ENCODE data around the gene TEKTIP1. TPM values are rescaled to one million over a fixed set of nuclear protein-coding genes. Genes with fewer than 3 reads are reported as not detected.

Gene TEKTIP1
- total RNA-seq, 1 experiment from 2014 or later: 1.3 TPM

- no peak for DNase-seq
- H2BK5ac ChIP-seq (ENCODE audit: insufficient read length, low read length): no peak overlapping the region
- no peak overlapping the region for H4K8ac ChIP-seq (replicated peaks; ENCODE audit: insufficient read length, low read depth, low read length)
- H3K4me1 Mint-ChIP-seq: no peaks in the 10 kb centered on the region
- no peak overlapping the region for H3K14ac ChIP-seq (ENCODE audit: insufficient read depth, low read length)
- H2AFZ ChIP-seq (ENCODE audit: low read length): no peak overlapping the region
- peaks cover 13 to 17% of the 10 kb centered on the region in 2 experiments for H3K9me3 Mint-ChIP-seq
- H3K27ac Mint-ChIP-seq: no peak overlapping the region
- no peaks in the 10 kb centered on the region; the same call in 1 of the 2 replicates for H3K4me1 ChIP-seq (ENCODE audit: insufficient read depth, low read length)
- H3K4ac ChIP-seq (ENCODE audit: low read depth, low read length): no peak overlapping the region
- no peak overlapping the region for H3K56ac ChIP-seq (ENCODE audit: insufficient read length, low read depth, low read length)
- peaks cover 4% of the 10 kb centered on the region; the same call in 1 of the 2 replicates for H3K27me3 ChIP-seq (ENCODE audit: insufficient read depth, low read length)
- H3K79me2 ChIP-seq (ENCODE audit: insufficient read depth, low read length): no peaks in the 10 kb centered on the region
- H2BK15ac ChIP-seq (ENCODE audit: low read depth, low read length): no peak overlapping the region; the same call in 1 of the 2 replicates
- H4K5ac ChIP-seq (ENCODE audit: insufficient read length, low read depth, low read length): no peak overlapping the region
- H4K91ac ChIP-seq (ENCODE audit: insufficient read length, low read depth, low read length): no peak overlapping the region
- WGBS (ENCODE audit: extremely low coverage, insufficient read length, low lambda C conversion rate): no CpG with 5 or more reads among the region's 22 CpGs
- TF ChIP-seq CTCF (conservative IDR thresholded peaks at IDR 0.05): no peak
- H3K79me1 ChIP-seq (ENCODE audit: insufficient read depth, low read depth, low read length, poor library complexity, severe bottlenecking): no peaks in the 10 kb centered on the region
- no peak overlapping the region for H2BK120ac ChIP-seq (ENCODE audit: low read depth, low read length, poor library complexity, severe bottlenecking)
- H3T11ph ChIP-seq (ENCODE audit: low read length): no peak overlapping the region
- no peaks in the 10 kb centered on the region for H3K9me3 ChIP-seq (ENCODE audit: control insufficient read depth, low read depth, low read length)
- no peak overlapping the region for H3K9ac ChIP-seq (ENCODE audit: extremely low read depth, insufficient read length, low read length)
- no peaks in the 10 kb centered on the region; a peak in 1 of 7 replicates for H3K36me3 Mint-ChIP-seq (ENCODE audit: insufficient read depth in 1 of 3, low read depth in 3 of 3)
- no peak overlapping the region for H2BK20ac ChIP-seq (ENCODE audit: low read depth, low read length, poor library complexity, severe bottlenecking)
- peaks cover 75% of the 10 kb centered on the region for H3K27me3 Mint-ChIP-seq (ENCODE audit: low read depth)
- H4K20me1 ChIP-seq (ENCODE audit: control insufficient read depth, insufficient read depth, insufficient read length): no peaks in the 10 kb centered on the region
- H3K4me2 ChIP-seq (ENCODE audit: insufficient read depth, insufficient read length, low read length): no peak overlapping the region
- no peak overlapping the region for H2AK5ac ChIP-seq (ENCODE audit: insufficient read length, low read length)
- peaks cover 3% of the 10 kb centered on the region for H3K23me2 ChIP-seq (ENCODE audit: insufficient read length, low read depth, low read length, poor library complexity, severe bottlenecking)
- no peak overlapping the region for H3K18ac ChIP-seq (ENCODE audit: insufficient read length, low read depth, low read length)
- no peak overlapping the region for H3K23ac ChIP-seq (ENCODE audit: insufficient read length, low read depth, low read length)
- no peak overlapping the region for H3K27ac ChIP-seq (ENCODE audit: insufficient read length, low read depth, low read length)
- H3K4me3 Mint-ChIP-seq: no peak overlapping the region
- no peak overlapping the region for H2BK12ac ChIP-seq (ENCODE audit: insufficient read length, low read depth, low read length)
Measured at GRCh38 chr19:3589949-3590348, 51.0 kb downstream of the TEKTIP1 start.
